IMR-90 (cell line): Measurements from ENCODE around the gene TMEM135. TPM values are rescaled to one million over a fixed set of nuclear protein-coding genes. Genes with fewer than 3 reads are reported as not detected.

Experiments used
- ATAC-seq: fragments of 200-7000 bp; cut with Tn5 transposase; 2 replicates; pipeline ENCODE4 v1.9.1; 2020; ENCODE audit warnings: low read depth, mild to moderate bottlenecking, moderate library complexity
- BruUV-seq: library from RNA; stranded (reverse); fragments of 400-500 nt; replicated peaks from 2 replicates; lab custom pipeline; 2021; lab: Mats Ljungman, UMichigan
- CTCF ChIA-PET: fragments of 300-600 bp; formaldehyde crosslinking; extraction: SDS; loops from one replicate; lab custom pipeline; 2021; ENCODE audit warnings: antibody characterized with exemption; lab: Yijun Ruan, JAX
- POLR2A ChIA-PET: fragments of 300-600 bp; sonication (Branson Sonifier 250); formaldehyde crosslinking; loops from one replicate; lab custom pipeline; 2022; ENCODE audit warnings: antibody characterized with exemption; ENCODE audit not compliant: unreplicated experiment; lab: Charles Lee
- DNase-seq: peaks from one replicate; pipeline ENCODE4 v3.0.0; 2013
- H2AFZ ChIP-seq: replicated peaks from 2 replicates; pipeline ENCODE3; 2013; ENCODE audit warnings: low read length, mild to moderate bottlenecking; ENCODE audit not compliant: poor library complexity
- H2AK5ac ChIP-seq: 2 replicates; pipeline ENCODE4 v1.6.1; 2013; ENCODE audit warnings: low read depth, low read length, inconsistent platforms
- H2AK9ac ChIP-seq: replicated peaks from 2 replicates; pipeline ENCODE3; 2013; ENCODE audit warnings: mild to moderate bottlenecking, low read depth, low read length, moderate library complexity; ENCODE audit not compliant: poor library complexity
- H2BK120ac ChIP-seq: 2 replicates; pipeline ENCODE4 v1.6.1; 2013; ENCODE audit warnings: low read depth, low read length, inconsistent platforms
- H2BK15ac ChIP-seq: 3 replicates; pipeline ENCODE4 v1.6.1; 2013; ENCODE audit warnings: low read depth, low read length, inconsistent platforms
- H2BK20ac ChIP-seq: 2 replicates; pipeline ENCODE4 v1.6.1; 2013; ENCODE audit warnings: low read depth, mild to moderate bottlenecking, inconsistent platforms, low read length, moderate library complexity
- H2BK5ac ChIP-seq: 2 replicates; pipeline ENCODE4 v1.6.1; 2013; ENCODE audit warnings: mild to moderate bottlenecking, low read depth, low read length, inconsistent platforms; ENCODE audit not compliant: poor library complexity, severe bottlenecking
- H3K14ac ChIP-seq: replicated peaks from 2 replicates; pipeline ENCODE4 v1.6.1; 2013; ENCODE audit warnings: low read depth, low read length, inconsistent platforms
- H3K18ac ChIP-seq: 2 replicates; pipeline ENCODE4 v1.6.1; 2013; ENCODE audit warnings: low read depth, low read length, control low read depth
- H3K23ac ChIP-seq: 2 replicates; pipeline ENCODE4 v1.6.1; 2013; ENCODE audit warnings: low read depth, low read length, inconsistent platforms
- H3K27ac ChIP-seq: 2 replicates; pipeline ENCODE4 v1.5.1; 2013; ENCODE audit warnings: mild to moderate bottlenecking, control low read depth, low read length; ENCODE audit not compliant: insufficient read depth
- H3K27me3 ChIP-seq: 2 replicates; pipeline ENCODE4 v1.6.1; 2013; ENCODE audit warnings: low read length; ENCODE audit not compliant: control insufficient read depth, insufficient read depth
- H3K36me3 ChIP-seq: 2 replicates; pipeline ENCODE4 v1.6.1; 2013; ENCODE audit warnings: low read length, mixed read lengths; ENCODE audit not compliant: control insufficient read depth, insufficient read depth
- H3K4ac ChIP-seq: 2 replicates; pipeline ENCODE4 v1.6.1; 2013; ENCODE audit warnings: low read depth, low read length, inconsistent platforms
- H3K4me1 ChIP-seq: 2 replicates; pipeline ENCODE4 v1.6.1; 2013; ENCODE audit warnings: low read length, mixed read lengths; ENCODE audit not compliant: control insufficient read depth, insufficient read depth
- H3K4me2 ChIP-seq: 2 replicates; pipeline ENCODE4 v1.6.1; 2013; ENCODE audit warnings: low read depth, mild to moderate bottlenecking, control low read depth, low read length, moderate library complexity
- H3K4me3 ChIP-seq: 2 replicates; pipeline ENCODE4 v1.5.1; 2013; ENCODE audit warnings: low read depth, mild to moderate bottlenecking, control low read depth, low read length, moderate library complexity; ENCODE audit not compliant: insufficient read depth
- H3K56ac ChIP-seq: 2 replicates; pipeline ENCODE4 v1.6.1; 2013; ENCODE audit warnings: low read length, inconsistent platforms; ENCODE audit not compliant: insufficient read depth; ENCODE audit errors: extremely low read depth
- H3K79me1 ChIP-seq, 2 experiments: 2 replicates each; pipeline ENCODE4 v1.6.1; 2013; ENCODE audit warnings: low read length in 2 of 2, inconsistent platforms in 1 of 2, low read depth in 1 of 2
- H3K9ac ChIP-seq: 2 replicates; pipeline ENCODE4 v1.6.1; 2013; ENCODE audit warnings: low read depth, low read length, control low read depth
- H3K9me1 ChIP-seq: 2 replicates; pipeline ENCODE4 v1.6.1; 2013; ENCODE audit warnings: low read length, inconsistent platforms; ENCODE audit not compliant: insufficient read depth
- H3K9me3 ChIP-seq: 2 replicates; pipeline ENCODE4 v1.6.1; 2013; ENCODE audit warnings: low read length; ENCODE audit not compliant: control insufficient read depth, insufficient read depth
- H4K20me1 ChIP-seq: 2 replicates; pipeline ENCODE4 v1.6.1; 2013; ENCODE audit warnings: low read length, inconsistent platforms; ENCODE audit not compliant: insufficient read depth
- H4K5ac ChIP-seq: 2 replicates; pipeline ENCODE4 v1.6.1; 2013; ENCODE audit warnings: mild to moderate bottlenecking, low read depth, low read length, control low read depth
- H4K8ac ChIP-seq, 2 experiments: 2 replicates each; pipeline ENCODE4 v1.6.1; 2013; ENCODE audit warnings: low read depth in 2 of 2, low read length in 2 of 2, control low read depth in 1 of 2, inconsistent platforms in 1 of 2
- H4K91ac ChIP-seq: 2 replicates; pipeline ENCODE4 v1.6.1; 2013; ENCODE audit warnings: low read depth, low read length, inconsistent platforms; ENCODE audit not compliant: insufficient read depth
- CTCF ChIP-seq: conservative IDR thresholded peaks from 2 replicates; pipeline ENCODE4 v1.5.1; 2012; ENCODE audit warnings: mild to moderate bottlenecking, low read depth, low read length, improper control_type of control experiment
- RCOR1 ChIP-seq: IDR thresholded peaks from 2 replicates; pipeline ENCODE4 v1.6.1; 2012; ENCODE audit warnings: mild to moderate bottlenecking, low read length, improper control_type of control experiment; ENCODE audit not compliant: insufficient replicate concordance
- USF2 ChIP-seq: fragments of 150-350 bp; IDR thresholded peaks from 2 replicates; pipeline ENCODE4 v1.6.1; 2017; ENCODE audit warnings: mild to moderate bottlenecking, antibody characterized with exemption, low read length, low read depth
- WGBS, 2 experiments: methylation state at CpG; one replicate each; pipeline versions ENCODE4 v1.1.5 to v1.1.7; 2013; ENCODE audit warnings: missing lambda C conversion rate in 2 of 2; ENCODE audit not compliant: insufficient read length in 1 of 2; ENCODE audit errors: extremely low coverage in 2 of 2; 5-methylcytosine and 5-hydroxymethylcytosine counted together
- dilution Hi-C: fragments of 300-500 bp; cut with HindIII; formaldehyde crosslinking; loops from one replicate; pipeline ENCODE4 v1.14.3; 2018; ENCODE audit warnings: low sequenced_read_pairs; ENCODE audit not compliant: unreplicated experiment
- in situ Hi-C: fragments of 300-500 bp; cut with MboI; formaldehyde crosslinking; loops from 3 replicates; pipeline ENCODE4 v1.14.3; 2019; ENCODE audit warnings: low sequenced_read_pairs, inconsistent platforms, mixed read lengths
- intact Hi-C: fragments of 100-400 bp; cut with micrococcal nuclease; formaldehyde crosslinking; loops from 2 replicates; pipeline ENCODE4 v1.10.0; 2022
- polyA plus RNA-seq, 3 experiments: library from polyadenylated mRNA; depleted of rRNA; stranded (reverse); fragments of >200 nt; gene quantifications; 2 replicates each; pipeline ENCODE4 v1.2.3, GENCODE V29; 2012; ENCODE audit warnings: low replicate concordance in 1 of 3
- total RNA-seq: library from RNA; depleted of rRNA; stranded (reverse); fragments of >200 nt; gene quantifications from 2 replicates; pipeline ENCODE4 v1.2.3, GENCODE V29; 2012

The TMEM135 gene
- total and polyA plus RNA-seq, 2 of the 4 experiments (the other 2 are of a cell fraction), result 3.9 to 5.9 TPM

- in situ Hi-C loops, result loop anchor here (5.0 to 25.0 kb wide), 6 partner anchors 68 to 1508 kb away; no protein-coding TSS in a partner anchor
- POLR2A ChIA-PET, result no interaction called here
These were observed 316.1 kb downstream of the TMEM135 start for GRCh38 chr11:87353771-87354345.

More at GRCh38 chr11:87353771-87354345, 316.1 kb downstream of the TMEM135 start:
- no peaks in the 10 kb centered on the region for H3K9me3 ChIP-seq
- intact Hi-C loops, result loop anchor here (1.0 to 10.0 kb wide), 5 partner anchors 369 to 1190 kb away; no protein-coding TSS in a partner anchor
- no peak overlapping the region for H3K4me3 ChIP-seq
- H2BK20ac ChIP-seq, result no peak overlapping the region; the same call in 1 of the 2 replicates
- H3K27ac ChIP-seq, result no peak overlapping the region
- no peaks in the 10 kb centered on the region for H3K36me3 ChIP-seq
- WGBS, 2 experiments, result no CpG with 5 or more reads among the region's 2 CpGs
- no peak overlapping the region for H3K14ac ChIP-seq
- BruUV-seq, result no TSS peak
- peak overlapping the region; percentile 50 for H2AFZ ChIP-seq
- H2BK15ac ChIP-seq, result no peak overlapping the region
- no peaks in the 10 kb centered on the region; the same call in 1 of the 2 replicates for H3K27me3 ChIP-seq
- no peak overlapping the region for H4K8ac ChIP-seq
- H3K4ac ChIP-seq, result 0 out of 2 replicates have a peak overlapping the region, but pooled peaks have one; percentile 40
- no peak for ATAC-seq
- H2AK9ac ChIP-seq, result no peak overlapping the region
- H4K20me1 ChIP-seq, result no peaks in the 10 kb centered on the region
- no peaks in the 10 kb centered on the region for H3K79me1 ChIP-seq
- H3K9ac ChIP-seq, result no peak overlapping the region
- H3K18ac ChIP-seq, result no peak overlapping the region
- H3K23ac ChIP-seq, result no peak overlapping the region
- no peak for DNase-seq
- H3K4me1 ChIP-seq, result 0 out of 2 replicates have a peak, but pooled peaks cover 2% of the 10 kb centered on the region
- no peak overlapping the region for H3K4me2 ChIP-seq
- TF ChIP-seq CTCF (no peak), USF2 (no peak), RCOR1 (no peak)
- H4K5ac ChIP-seq, result no peak overlapping the region
- H3K56ac ChIP-seq, result no peak overlapping the region
- CTCF ChIA-PET, result interaction anchor here (0.8 to 1.9 kb wide), 4 partner anchors 25 to 75 kb away, joined by 3 to 13 read pairs (median 3); no protein-coding TSS in a partner anchor
- dilution Hi-C loops, result no loop called here
- no peak overlapping the region for H4K91ac ChIP-seq
- no peak overlapping the region for H2AK5ac ChIP-seq
- peak overlapping the region; percentile 58; the same call in 1 of the 2 replicates for H2BK120ac ChIP-seq
- no peaks in the 10 kb centered on the region; the same call in 1 of the 2 replicates for H3K9me1 ChIP-seq
- no peak overlapping the region for H2BK5ac ChIP-seq
